H9 (cell line): Measurements from ENCODE around the gene ZIM2. TPM values are rescaled to one million over a fixed set of nuclear protein-coding genes. Genes with fewer than 3 reads are reported as not detected.

Experiments used
- DNase-seq: peaks from one replicate; pipeline ENCODE4 v3.0.0-alpha.2; 2017
- H2AFZ ChIP-seq: one replicate; pipeline ENCODE4 v1.6.1; 2013; ENCODE audit warnings: mild to moderate bottlenecking, low read length, control low read depth, moderate library complexity
- H2AK5ac ChIP-seq: 2 replicates; pipeline ENCODE4 v1.6.1; 2013; ENCODE audit warnings: low read length, control low read depth, mixed read lengths; ENCODE audit not compliant: insufficient read length
- H2BK120ac ChIP-seq: one replicate; pipeline ENCODE4 v1.6.1; 2013; ENCODE audit warnings: low read depth, mild to moderate bottlenecking, low read length, control low read depth, inconsistent platforms; ENCODE audit not compliant: poor library complexity, severe bottlenecking
- H2BK12ac ChIP-seq: 2 replicates; pipeline ENCODE4 v1.6.1; 2013; ENCODE audit warnings: low read length, control low read depth, mixed read lengths, low read depth; ENCODE audit not compliant: insufficient read length
- H2BK15ac ChIP-seq: 2 replicates; pipeline ENCODE4 v1.6.1; 2013; ENCODE audit warnings: low read depth, low read length, control low read depth
- H2BK20ac ChIP-seq: one replicate; pipeline ENCODE4 v1.6.1; 2013; ENCODE audit warnings: low read depth, mild to moderate bottlenecking, low read length, control low read depth, inconsistent platforms; ENCODE audit not compliant: poor library complexity, severe bottlenecking
- H2BK5ac ChIP-seq: 2 replicates; pipeline ENCODE4 v1.6.1; 2013; ENCODE audit warnings: low read length, control low read depth, mixed read lengths; ENCODE audit not compliant: insufficient read length
- H3K14ac ChIP-seq: 2 replicates; pipeline ENCODE4 v1.6.1; 2013; ENCODE audit warnings: low read length, control low read depth; ENCODE audit not compliant: insufficient read depth
- H3K18ac ChIP-seq: 2 replicates; pipeline ENCODE4 v1.6.1; 2013; ENCODE audit warnings: low read depth, mild to moderate bottlenecking, mixed read lengths, low read length, control low read depth; ENCODE audit not compliant: insufficient read length
- H3K23ac ChIP-seq: 2 replicates; pipeline ENCODE4 v1.6.1; 2013; ENCODE audit warnings: low read length, control low read depth, mixed read lengths, low read depth; ENCODE audit not compliant: insufficient read length
- H3K23me2 ChIP-seq: 2 replicates; pipeline ENCODE4 v1.6.1; 2013; ENCODE audit warnings: low read depth, mild to moderate bottlenecking, mixed read lengths, low read length, control low read depth; ENCODE audit not compliant: insufficient read length, poor library complexity, severe bottlenecking
- H3K27ac ChIP-seq: 2 replicates; pipeline ENCODE4 v1.5.1; 2013; ENCODE audit warnings: low read length, control low read depth, mixed read lengths, low read depth; ENCODE audit not compliant: insufficient read length
- H3K27me3 ChIP-seq: 2 replicates; pipeline ENCODE4 v1.6.1; 2013; ENCODE audit warnings: low read length, control low read depth, inconsistent platforms; ENCODE audit not compliant: insufficient read depth
- H3K4ac ChIP-seq: 2 replicates; pipeline ENCODE4 v1.6.1; 2013; ENCODE audit warnings: low read depth, mild to moderate bottlenecking, control low read depth, inconsistent platforms, low read length, moderate library complexity
- H3K4me1 ChIP-seq: 2 replicates; pipeline ENCODE4 v1.6.1; 2013; ENCODE audit warnings: low read length, control low read depth, inconsistent platforms; ENCODE audit not compliant: insufficient read depth
- H3K4me2 ChIP-seq: 2 replicates; pipeline ENCODE4 v1.6.1; 2013; ENCODE audit warnings: low read length, control low read depth, mixed read lengths; ENCODE audit not compliant: insufficient read length, insufficient read depth
- H3K56ac ChIP-seq: 2 replicates; pipeline ENCODE4 v1.6.1; 2013; ENCODE audit warnings: low read depth, mild to moderate bottlenecking, mixed read lengths, low read length, control low read depth; ENCODE audit not compliant: insufficient read length
- H3K79me1 ChIP-seq: 2 replicates; pipeline ENCODE4 v1.6.1; 2013; ENCODE audit warnings: low read depth, mild to moderate bottlenecking, moderate library complexity, low read length, control low read depth, inconsistent platforms; ENCODE audit not compliant: insufficient read depth, poor library complexity, severe bottlenecking
- H3K79me2 ChIP-seq: 2 replicates; pipeline ENCODE4 v1.6.1; 2013; ENCODE audit warnings: low read length, control low read depth, inconsistent platforms; ENCODE audit not compliant: insufficient read depth
- H3K9ac ChIP-seq: 2 replicates; pipeline ENCODE4 v1.6.1; 2013; ENCODE audit warnings: low read length, control low read depth, mixed read lengths; ENCODE audit not compliant: insufficient read length; ENCODE audit errors: extremely low read depth
- H3K9me3 ChIP-seq: one replicate; pipeline ENCODE4 v1.6.1; 2013; ENCODE audit warnings: low read depth, low read length, inconsistent platforms; ENCODE audit not compliant: control insufficient read depth
- H3T11ph ChIP-seq: one replicate; pipeline ENCODE4 v1.6.1; 2013; ENCODE audit warnings: mild to moderate bottlenecking, low read length, control low read depth, inconsistent platforms
- H4K20me1 ChIP-seq: one replicate; pipeline ENCODE4 v1.6.1; 2013; ENCODE audit not compliant: control insufficient read depth, insufficient read length, insufficient read depth
- H4K5ac ChIP-seq: 2 replicates; pipeline ENCODE4 v1.6.1; 2013; ENCODE audit warnings: low read depth, mild to moderate bottlenecking, mixed read lengths, low read length, control low read depth; ENCODE audit not compliant: insufficient read length
- H4K8ac ChIP-seq: replicated peaks from 2 replicates; pipeline ENCODE4 v1.6.1; 2013; ENCODE audit warnings: low read length, control low read depth, mixed read lengths, low read depth; ENCODE audit not compliant: insufficient read length
- H4K91ac ChIP-seq: 2 replicates; pipeline ENCODE4 v1.6.1; 2013; ENCODE audit warnings: low read depth, mild to moderate bottlenecking, moderate library complexity, mixed read lengths, low read length, control low read depth; ENCODE audit not compliant: insufficient read length
- H3K27ac Mint-ChIP-seq, 3 experiments: 2 replicates in 2 of 3; 3 replicates in 1 of 3; pipeline ENCODE4 v1.8.0; 2020 to 2021; ENCODE audit warnings: mixed read lengths in 3 of 3, mild to moderate bottlenecking in 1 of 3, moderate library complexity in 1 of 3
- H3K27me3 Mint-ChIP-seq: 2 replicates; pipeline ENCODE4 v1.8.0; 2021; ENCODE audit warnings: low read depth, mild to moderate bottlenecking, moderate library complexity, mixed read lengths
- H3K36me3 Mint-ChIP-seq, 3 experiments: 2 replicates in 2 of 3; 3 replicates in 1 of 3; pipeline ENCODE4 v1.8.0; 2020 to 2021; ENCODE audit warnings: low read depth in 3 of 3, mixed read lengths in 3 of 3; ENCODE audit not compliant: insufficient read depth in 1 of 3
- H3K4me1 Mint-ChIP-seq, 2 experiments: 2 replicates each; pipeline ENCODE4 v1.8.0; 2020; ENCODE audit warnings: mixed read lengths in 2 of 2
- H3K4me3 Mint-ChIP-seq, 2 experiments: 2 replicates in 1 of 2; 3 replicates in 1 of 2; pipeline ENCODE4 v1.8.0; 2020 to 2021; ENCODE audit warnings: mild to moderate bottlenecking in 2 of 2, mixed read lengths in 2 of 2, moderate library complexity in 1 of 2
- H3K9me3 Mint-ChIP-seq, 2 experiments: 2 replicates in 1 of 2; 3 replicates in 1 of 2; pipeline ENCODE4 v1.8.0; 2020; ENCODE audit warnings: mild to moderate bottlenecking in 2 of 2, mixed read lengths in 2 of 2, moderate library complexity in 1 of 2
- WGBS: extraction: QIAGEN DNeasy Blood & Tissue Kit; methylation state at CpG from one replicate; pipeline ENCODE4 v1.1.7; 2013; ENCODE audit warnings: missing lambda C conversion rate, low lambda C conversion rate, mixed read lengths; ENCODE audit not compliant: insufficient read length; ENCODE audit errors: extremely low coverage; 5-methylcytosine and 5-hydroxymethylcytosine counted together
- total RNA-seq: library from RNA; stranded (reverse); gene quantifications from 2 replicates; pipeline ENCODE4 v1.2.1, GENCODE V29; 2021
- TF ChIP-seq, protein P1 (sequence below): fragments of 200-600 bp; sonication (generic); conservative IDR thresholded peaks from 3 replicates; pipeline ENCODE4 v1.8.0; 2021; ENCODE audit warnings: antibody characterized with exemption, mild to moderate bottlenecking

The ZIM2 gene
- total RNA-seq, 1 experiment from 2014 or later = not detected

DNA sequence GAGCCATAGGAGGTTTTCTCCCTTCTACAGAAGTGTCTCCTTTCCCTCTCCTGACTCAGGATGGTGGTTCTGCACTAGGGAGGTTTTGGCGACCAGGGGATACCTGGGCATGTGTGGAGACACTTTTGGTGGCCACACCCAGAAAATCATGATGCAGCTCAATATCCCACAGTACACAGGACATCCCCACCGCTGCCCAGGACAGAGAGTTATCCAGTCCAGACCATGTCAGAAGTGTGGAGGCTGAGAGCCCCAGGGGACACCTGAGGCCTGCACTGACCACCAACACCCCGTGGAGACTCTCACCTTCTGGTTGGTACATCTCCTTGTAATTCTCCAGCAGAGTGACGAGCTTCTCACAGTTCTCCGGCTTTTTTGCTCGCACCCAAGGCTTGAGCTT lies 16.6 kb downstream of the ZIM2 start:
- TF ChIP-seq, protein P1, sequence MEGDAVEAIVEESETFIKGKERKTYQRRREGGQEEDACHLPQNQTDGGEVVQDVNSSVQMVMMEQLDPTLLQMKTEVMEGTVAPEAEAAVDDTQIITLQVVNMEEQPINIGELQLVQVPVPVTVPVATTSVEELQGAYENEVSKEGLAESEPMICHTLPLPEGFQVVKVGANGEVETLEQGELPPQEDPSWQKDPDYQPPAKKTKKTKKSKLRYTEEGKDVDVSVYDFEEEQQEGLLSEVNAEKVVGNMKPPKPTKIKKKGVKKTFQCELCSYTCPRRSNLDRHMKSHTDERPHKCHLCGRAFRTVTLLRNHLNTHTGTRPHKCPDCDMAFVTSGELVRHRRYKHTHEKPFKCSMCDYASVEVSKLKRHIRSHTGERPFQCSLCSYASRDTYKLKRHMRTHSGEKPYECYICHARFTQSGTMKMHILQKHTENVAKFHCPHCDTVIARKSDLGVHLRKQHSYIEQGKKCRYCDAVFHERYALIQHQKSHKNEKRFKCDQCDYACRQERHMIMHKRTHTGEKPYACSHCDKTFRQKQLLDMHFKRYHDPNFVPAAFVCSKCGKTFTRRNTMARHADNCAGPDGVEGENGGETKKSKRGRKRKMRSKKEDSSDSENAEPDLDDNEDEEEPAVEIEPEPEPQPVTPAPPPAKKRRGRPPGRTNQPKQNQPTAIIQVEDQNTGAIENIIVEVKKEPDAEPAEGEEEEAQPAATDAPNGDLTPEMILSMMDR = no peak
- no peak overlapping the region for H2AFZ ChIP-seq

More for the DNA sequence above, 16.6 kb downstream of the ZIM2 start:
- H3K14ac ChIP-seq = no peak overlapping the region
- H3K56ac ChIP-seq = no peak overlapping the region
- H3K4me2 ChIP-seq = no peak overlapping the region
- no peaks in the 10 kb centered on the region; the same call in 1 of the 2 replicates for H3K27me3 Mint-ChIP-seq
- H2BK20ac ChIP-seq = no peak overlapping the region
- no peak overlapping the region for H3K9ac ChIP-seq
- no peaks in the 10 kb centered on the region for H3K4me1 ChIP-seq
- H4K91ac ChIP-seq = no peak overlapping the region
- no peaks in the 10 kb centered on the region for H3K27me3 ChIP-seq
- H3K9me3 ChIP-seq = peaks cover 89% of the 10 kb centered on the region
- no peak overlapping the region for H3T11ph ChIP-seq
- H3K4me3 Mint-ChIP-seq = no peak overlapping the region
- no peak overlapping the region for H2BK120ac ChIP-seq
- no peaks in the 10 kb centered on the region for H3K79me2 ChIP-seq
- no peak overlapping the region for H3K23ac ChIP-seq
- DNase-seq = no peak
- H3K4ac ChIP-seq = no peak overlapping the region
- no peaks in the 10 kb centered on the region for H4K20me1 ChIP-seq
- H2BK12ac ChIP-seq = no peak overlapping the region
- H3K27ac ChIP-seq = no peak overlapping the region
- H4K8ac ChIP-seq = no peak overlapping the region
- no peak overlapping the region for H3K18ac ChIP-seq
- peaks cover 9 to 44% (median 14%) of the 10 kb centered on the region in 3 experiments; a peak in 6 of 7 replicates for H3K36me3 Mint-ChIP-seq
- no peaks in the 10 kb centered on the region for H3K4me1 Mint-ChIP-seq
- no peak overlapping the region for H2AK5ac ChIP-seq
- H2BK15ac ChIP-seq = no peak overlapping the region
- no peaks in the 10 kb centered on the region for H3K23me2 ChIP-seq
- no peak overlapping the region for H3K27ac Mint-ChIP-seq
- H3K79me1 ChIP-seq = no peaks in the 10 kb centered on the region
- H4K5ac ChIP-seq = no peak overlapping the region
- peaks cover 99 to 100% of the 10 kb centered on the region in 2 experiments for H3K9me3 Mint-ChIP-seq
- WGBS = no CpG with 5 or more reads among the region's 6 CpGs
- H2BK5ac ChIP-seq = no peak overlapping the region
